ENCODE data around the gene ALK.

DNA sequence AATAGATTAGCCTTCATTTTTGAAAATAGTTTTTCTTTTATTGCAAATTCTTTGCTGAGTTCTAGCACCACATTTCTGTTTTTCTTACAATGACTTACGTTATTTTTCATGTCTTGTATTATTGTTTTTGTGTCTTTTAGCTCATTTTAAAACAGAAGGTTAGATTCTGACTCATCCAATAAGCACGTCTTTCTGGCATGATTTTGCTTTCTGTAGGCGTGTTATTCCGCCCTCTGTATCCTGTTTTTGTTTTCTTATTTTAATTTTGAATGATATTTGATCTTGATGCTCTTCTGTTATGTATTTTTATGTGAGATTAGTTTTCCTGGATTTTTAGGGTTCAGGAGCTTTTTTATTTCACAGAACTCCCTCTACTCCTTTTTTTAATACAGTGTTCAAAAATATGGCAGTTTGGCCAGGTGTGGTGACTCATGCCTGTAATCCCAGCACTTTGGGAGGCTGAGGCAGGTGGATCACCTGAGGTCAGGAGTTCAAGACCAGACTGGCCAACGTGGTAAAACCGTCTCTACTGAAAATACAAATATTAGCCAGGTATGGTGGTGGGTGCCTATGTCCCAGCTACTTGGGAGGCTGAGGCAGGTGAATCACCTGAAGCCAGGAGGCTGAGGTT lies 661.1 kb downstream of the ALK start:
- TF ChIP-seq, protein P1, sequence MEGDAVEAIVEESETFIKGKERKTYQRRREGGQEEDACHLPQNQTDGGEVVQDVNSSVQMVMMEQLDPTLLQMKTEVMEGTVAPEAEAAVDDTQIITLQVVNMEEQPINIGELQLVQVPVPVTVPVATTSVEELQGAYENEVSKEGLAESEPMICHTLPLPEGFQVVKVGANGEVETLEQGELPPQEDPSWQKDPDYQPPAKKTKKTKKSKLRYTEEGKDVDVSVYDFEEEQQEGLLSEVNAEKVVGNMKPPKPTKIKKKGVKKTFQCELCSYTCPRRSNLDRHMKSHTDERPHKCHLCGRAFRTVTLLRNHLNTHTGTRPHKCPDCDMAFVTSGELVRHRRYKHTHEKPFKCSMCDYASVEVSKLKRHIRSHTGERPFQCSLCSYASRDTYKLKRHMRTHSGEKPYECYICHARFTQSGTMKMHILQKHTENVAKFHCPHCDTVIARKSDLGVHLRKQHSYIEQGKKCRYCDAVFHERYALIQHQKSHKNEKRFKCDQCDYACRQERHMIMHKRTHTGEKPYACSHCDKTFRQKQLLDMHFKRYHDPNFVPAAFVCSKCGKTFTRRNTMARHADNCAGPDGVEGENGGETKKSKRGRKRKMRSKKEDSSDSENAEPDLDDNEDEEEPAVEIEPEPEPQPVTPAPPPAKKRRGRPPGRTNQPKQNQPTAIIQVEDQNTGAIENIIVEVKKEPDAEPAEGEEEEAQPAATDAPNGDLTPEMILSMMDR (IDR thresholded peaks at IDR 0.05) = no peak
- TF ChIP-seq ZFX (IDR thresholded peaks at IDR 0.05; ENCODE audit: borderline replicate concordance) = no peak

All from 22Rv1 (cell line).